ENCODE measurements around the gene LMAN2.

GRCh38 chr5:177328545-177329231, 22.8 kb downstream of the LMAN2 start:
- TF ChIP-seq CTCF (IDR thresholded peaks at IDR 0.05) (no peak), POLR2A (IDR thresholded peaks at IDR 0.05) (no peak)

Data from right lobe of liver (tissue), 4 donors.